Cortex of kidney (tissue), 1 donor: ENCODE measurements around the gene KAZN.

Source experiments
- DNase-seq: peaks from one replicate; lab custom pipeline; 2025; lab: John Stamatoyannopoulos, UW

KAZN gene

GRCh38 chr1:14590411-14591180, 7.9 kb upstream of the KAZN start:
- DNase-seq = no peak

GRCh38 chr1:14591600-14591999, 6.9 kb upstream of the KAZN start:
- DNase-seq = no peak

- no peak for DNase-seq
Measured at GRCh38 chr1:14592004-14592631, 6.4 kb upstream of the KAZN start.

- DNase-seq = no peak
Measured at GRCh38 chr1:14593302-14593701, 5.2 kb upstream of the KAZN start.

GRCh38 chr1:14594045-14594444, 4.4 kb upstream of the KAZN start:
- no peak for DNase-seq

- DNase-seq = no peak
Measured at GRCh38 chr1:14596591-14596990, 1.9 kb upstream of the KAZN start.

GRCh38 chr1:14597343-14598006, 1.0 kb upstream of the KAZN start:
- no peak for DNase-seq

- no peak for DNase-seq
Measured at GRCh38 chr1:14598007-14598497, 433 bp upstream of the KAZN start.

GRCh38 chr1:14599183-14599791, 802 bp downstream of the KAZN start:
- DNase-seq = no peak

GRCh38 chr1:14599800-14600199, 1.3 kb downstream of the KAZN start:
- no peak for DNase-seq

- DNase-seq = no peak
Measured at GRCh38 chr1:14600405-14601112, 2.1 kb downstream of the KAZN start.

GRCh38 chr1:14602136-14602535, 3.7 kb downstream of the KAZN start:
- no peak for DNase-seq

- DNase-seq = no peak
Measured at GRCh38 chr1:14603645-14604044, 5.2 kb downstream of the KAZN start.

- DNase-seq = no peak
Measured at GRCh38 chr1:14604414-14604813, 5.9 kb downstream of the KAZN start.

GRCh38 chr1:14605945-14606344, 7.5 kb downstream of the KAZN start:
- DNase-seq = no peak

- no peak for DNase-seq
Measured at GRCh38 chr1:14606632-14607031, 8.1 kb downstream of the KAZN start.

- no peak for DNase-seq
Measured at GRCh38 chr1:14607295-14607694, 8.8 kb downstream of the KAZN start.

- no peak for DNase-seq
Measured at GRCh38 chr1:14608308-14608707, 9.8 kb downstream of the KAZN start.

GRCh38 chr1:14610761-14611160, 12.3 kb downstream of the KAZN start:
- no peak for DNase-seq

GRCh38 chr1:14611792-14612191, 13.3 kb downstream of the KAZN start:
- DNase-seq = no peak

- DNase-seq = no peak
Measured at GRCh38 chr1:14612256-14612655, 13.8 kb downstream of the KAZN start.

GRCh38 chr1:14613926-14614325, 15.4 kb downstream of the KAZN start:
- no peak for DNase-seq
